Lung (tissue), 12 donors: Measurements from ENCODE around the gene RAB21. TPM values are rescaled to one million over a fixed set of nuclear protein-coding genes. Genes with fewer than 3 reads are reported as not detected.

Source experiments
- ATAC-seq: fragments of 200-7000 bp; cut with Tn5 transposase; one replicate; pipeline ENCODE4 v1.9.1; 2020; ENCODE audit warnings: moderate number of reproducible peaks; ENCODE audit not compliant: insufficient read depth, low FRiP score
- DNase-seq, 3 donors: peaks; one replicate each; pipeline ENCODE4 v3.0.0-alpha.2; 2013 to 2017
- H3K27ac ChIP-seq, 2 donors: one replicate each; pipeline ENCODE4 v1.5.1; 2013; ENCODE audit warnings: mild to moderate bottlenecking in 2 of 2, moderate library complexity in 2 of 2, control low read depth in 1 of 2, inconsistent platforms in 1 of 2, low read depth in 1 of 2, low read length in 1 of 2
- H3K27me3 ChIP-seq, 3 donors: one replicate each; pipeline ENCODE4 v1.5.1; 2013; ENCODE audit warnings: low read length in 2 of 3; ENCODE audit not compliant: control insufficient read depth in 3 of 3, insufficient read depth in 3 of 3
- H3K36me3 ChIP-seq, 4 donors: one replicate each; pipeline ENCODE4 v1.5.1; 2013; ENCODE audit warnings: low read length in 4 of 4, mild to moderate bottlenecking in 1 of 4, moderate library complexity in 1 of 4; ENCODE audit not compliant: control insufficient read depth in 4 of 4, insufficient read depth in 4 of 4
- H3K4me1 ChIP-seq, 5 donors: one replicate each; pipeline ENCODE4 v1.5.1; 2013; ENCODE audit warnings: low read length in 5 of 5, mild to moderate bottlenecking in 2 of 5, moderate library complexity in 1 of 5; ENCODE audit not compliant: control insufficient read depth in 5 of 5, insufficient read depth in 5 of 5
- H3K4me3 ChIP-seq: one replicate; pipeline ENCODE4 v1.5.1; 2013; ENCODE audit warnings: mild to moderate bottlenecking, control low read depth, moderate library complexity
- H3K9ac ChIP-seq, 2 donors: one replicate each; pipeline ENCODE4 v1.5.1; 2013; ENCODE audit warnings: low read length in 2 of 2, control low read depth in 1 of 2; ENCODE audit not compliant: insufficient read depth in 1 of 2
- H3K9me3 ChIP-seq, 4 donors: one replicate each; pipeline ENCODE4 v1.5.1; 2013; ENCODE audit warnings: low read length in 3 of 4, mild to moderate bottlenecking in 1 of 4, moderate library complexity in 1 of 4; ENCODE audit not compliant: control insufficient read depth in 4 of 4, insufficient read depth in 3 of 4
- WGBS, 2 donors: extraction: QIAGEN DNeasy Blood & Tissue Kit; methylation state at CpG; one replicate each; pipeline ENCODE4 v1.1.7; 2013; 5-methylcytosine and 5-hydroxymethylcytosine counted together
- polyA plus RNA-seq, 2 donors: library from polyadenylated mRNA; stranded (reverse); fragments of 200-250 nt; gene quantifications; one replicate each; pipeline ENCODE4 v1.2.1, GENCODE V29; 2013
- total RNA-seq, 2 donors: library from RNA; depleted of rRNA in 1 of 2; stranded (reverse); fragments of >200 nt in 1 of 2; gene quantifications; one replicate each; pipeline ENCODE4 v1.2.1, GENCODE V29; 2014 to 2021
- TF ChIP-seq, protein P1 (sequence below): IDR thresholded peaks from 2 replicates; pipeline ENCODE4 v1.5.1; 2012; ENCODE audit warnings: mild to moderate bottlenecking; ENCODE audit errors: control extremely low read depth, extremely low read depth
- donor health status: control.
- donor health status: control.
- donor health status: Bipolar disorder and iron deficiency.
- donor health status: healthy.
- donor health status: DM: yes; HTN: yes; CAD: no.

RAB21 gene
- total and polyA plus RNA-seq, 4 donors: 11.8 to 58.5 (median 50.7) TPM

DNA sequence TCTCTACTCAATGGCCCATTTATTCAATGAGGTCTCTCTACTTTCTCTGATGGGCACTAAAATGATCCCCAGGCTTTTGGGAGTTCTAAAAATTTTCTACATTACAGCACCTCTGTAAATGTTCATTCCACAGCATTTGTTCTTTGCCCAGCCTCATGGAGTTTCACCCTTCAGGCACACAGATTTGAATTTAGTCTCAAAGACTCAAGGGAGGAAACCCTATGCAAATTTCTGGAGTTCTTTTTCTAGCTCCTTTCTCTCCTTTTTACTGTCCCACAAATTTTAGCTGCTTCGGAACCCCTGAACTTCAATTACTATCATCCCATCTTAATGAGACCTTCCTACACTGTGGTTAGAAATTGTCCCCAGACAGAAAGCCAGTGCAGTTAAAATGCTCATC lies 17.5 kb upstream of the RAB21 start:
- ATAC-seq (no peak), DNase-seq (no peak)
- no peak overlapping the region for H3K27ac ChIP-seq
- no peaks in the 10 kb centered on the region for H3K4me1 ChIP-seq
- no peaks in the 10 kb centered on the region for H3K27me3 ChIP-seq
- H3K36me3 ChIP-seq: no peaks in the 10 kb centered on the region
- H3K9ac ChIP-seq: no peak overlapping the region
- TF ChIP-seq, protein P1, sequence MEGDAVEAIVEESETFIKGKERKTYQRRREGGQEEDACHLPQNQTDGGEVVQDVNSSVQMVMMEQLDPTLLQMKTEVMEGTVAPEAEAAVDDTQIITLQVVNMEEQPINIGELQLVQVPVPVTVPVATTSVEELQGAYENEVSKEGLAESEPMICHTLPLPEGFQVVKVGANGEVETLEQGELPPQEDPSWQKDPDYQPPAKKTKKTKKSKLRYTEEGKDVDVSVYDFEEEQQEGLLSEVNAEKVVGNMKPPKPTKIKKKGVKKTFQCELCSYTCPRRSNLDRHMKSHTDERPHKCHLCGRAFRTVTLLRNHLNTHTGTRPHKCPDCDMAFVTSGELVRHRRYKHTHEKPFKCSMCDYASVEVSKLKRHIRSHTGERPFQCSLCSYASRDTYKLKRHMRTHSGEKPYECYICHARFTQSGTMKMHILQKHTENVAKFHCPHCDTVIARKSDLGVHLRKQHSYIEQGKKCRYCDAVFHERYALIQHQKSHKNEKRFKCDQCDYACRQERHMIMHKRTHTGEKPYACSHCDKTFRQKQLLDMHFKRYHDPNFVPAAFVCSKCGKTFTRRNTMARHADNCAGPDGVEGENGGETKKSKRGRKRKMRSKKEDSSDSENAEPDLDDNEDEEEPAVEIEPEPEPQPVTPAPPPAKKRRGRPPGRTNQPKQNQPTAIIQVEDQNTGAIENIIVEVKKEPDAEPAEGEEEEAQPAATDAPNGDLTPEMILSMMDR: no peak
- H3K4me3 ChIP-seq: no peak overlapping the region
- peaks cover 0 to 2% (median 0%) of the 10 kb centered on the region in 4 donors for H3K9me3 ChIP-seq
- WGBS, 2 donors: 93 to 100% methylated on average over 1 of the region's 1 CpG

GRCh38 chr12:71742998-71743397 lies 11.7 kb upstream of the RAB21 start:
- no peak for DNase-seq
- ATAC-seq: no peak
- Histone ChIP-seq H3K9me3 (no peaks in the 10 kb centered on the region), H3K4me1 (no peaks in the 10 kb centered on the region), H3K27ac (no peak overlapping the region), H3K9ac (no peak overlapping the region), H3K27me3 (no peaks in the 10 kb centered on the region), H3K4me3 (no peak overlapping the region), H3K36me3 (no peaks in the 10 kb centered on the region)
- TF ChIP-seq, protein P1: no peak
- WGBS, 2 donors: 0 to 90% methylated on average over 1 of the region's 1 CpG

DNA sequence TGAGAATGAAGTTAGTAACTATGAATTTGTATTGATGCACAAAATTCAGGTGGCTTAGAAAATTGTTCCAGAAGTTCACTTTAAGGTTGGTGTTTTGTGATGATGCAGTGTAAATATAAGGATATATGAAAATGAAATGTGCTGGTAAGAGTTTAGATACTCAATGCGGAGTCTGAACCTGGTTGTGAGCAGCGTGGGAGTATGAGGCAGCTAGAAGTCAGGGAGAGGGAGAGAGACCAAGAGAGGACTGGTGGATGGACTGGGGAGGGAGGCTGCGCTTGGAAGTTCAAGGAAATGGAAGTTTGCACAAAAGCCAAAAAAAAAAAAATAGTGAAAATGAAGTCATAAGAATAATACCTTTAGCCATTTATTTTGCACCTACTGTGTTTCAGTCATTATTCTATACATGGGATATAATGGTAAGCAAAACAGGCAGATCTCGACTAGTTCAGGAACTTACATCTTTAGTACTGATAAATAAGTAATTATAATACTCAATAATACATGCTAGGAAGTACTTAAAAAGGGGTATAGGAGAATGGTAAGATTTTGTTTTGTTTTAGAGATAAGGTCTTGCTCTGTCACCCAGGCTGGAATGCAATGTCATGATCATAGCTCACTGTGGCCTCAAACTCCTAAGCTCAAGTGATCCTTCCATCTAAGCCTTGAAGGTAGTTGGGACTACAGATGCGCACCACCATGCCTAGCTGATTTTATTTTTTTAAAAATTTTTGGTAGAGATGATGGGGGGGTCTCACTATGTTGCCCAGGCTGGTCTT lies 10.0 kb upstream of the RAB21 start:
- Histone ChIP-seq H3K27me3 (peaks cover 0 to 10% (median 3%) of the 10 kb centered on the region in 3 donors), H3K9me3 (no peaks in the 10 kb centered on the region), H3K4me3 (no peak overlapping the region), H3K36me3 (no peaks in the 10 kb centered on the region), H3K9ac (no peak overlapping the region), H3K27ac (no peak overlapping the region), H3K4me1 (no peaks in the 10 kb centered on the region)
- WGBS, 2 donors: 93% methylated on average over 5 of the region's 5 CpGs
- ATAC-seq: no peak
- TF ChIP-seq, protein P1: no peak
- no peak for DNase-seq
